GM10847 (cell line): Measurements from ENCODE around the gene DTHD1.

Experiments used
- POLR2A ChIP-seq: IDR thresholded peaks from 2 replicates; pipeline ENCODE4 v1.6.1; 2011; ENCODE audit not compliant: insufficient read length; ENCODE audit errors: extremely low read depth

DTHD1 gene

GRCh38 chr4:36281384-36282106 is at the start of gene DTHD1:
TSS of gene DTHD1 (plus strand) at chr4:36281616. CDS start at chr4:36281759, 143 bp downstream.
- no peak for TF ChIP-seq POLR2A

GRCh38 chr4:36233567-36234266 is 47.7 kb upstream of the DTHD1 start:
- TF ChIP-seq POLR2A = no peak

GRCh38 chr4:36235306-36235705 is 46.1 kb upstream of the DTHD1 start:
- TF ChIP-seq POLR2A = no peak

GRCh38 chr4:36236159-36236558 is 45.3 kb upstream of the DTHD1 start:
- TF ChIP-seq POLR2A = no peak

GRCh38 chr4:36237366-36238313 is 43.8 kb upstream of the DTHD1 start:
- TF ChIP-seq POLR2A = no peak

- TF ChIP-seq POLR2A = no peak
Measured at GRCh38 chr4:36241771-36242170, 39.6 kb upstream of the DTHD1 start.

- no peak for TF ChIP-seq POLR2A
Measured at GRCh38 chr4:36242629-36243354, 38.6 kb upstream of the DTHD1 start.

- TF ChIP-seq POLR2A = no peak
Measured at GRCh38 chr4:36243355-36244256, 37.8 kb upstream of the DTHD1 start.

GRCh38 chr4:36244257-36245082 is 36.9 kb upstream of the DTHD1 start, which contains the start of gene ARAP2:
TSS of gene ARAP2 (minus strand) at chr4:36244514. CDS start at chr4:36229486, 15,028 bp downstream.
- TF ChIP-seq POLR2A = no peak

- TF ChIP-seq POLR2A = no peak
Measured at GRCh38 chr4:36249610-36250009, 31.8 kb upstream of the DTHD1 start.

- no peak for TF ChIP-seq POLR2A
Measured at GRCh38 chr4:36251983-36252382, 29.4 kb upstream of the DTHD1 start.

GRCh38 chr4:36254371-36254770 is 27.0 kb upstream of the DTHD1 start:
- no peak for TF ChIP-seq POLR2A

- no peak for TF ChIP-seq POLR2A
Measured at GRCh38 chr4:36255577-36255976, 25.8 kb upstream of the DTHD1 start.
